Gastroesophageal sphincter (tissue), 2 donors: ENCODE data around the gene FXYD7.
"Not testable (repeated sequence)": the region's sequence is repeated elsewhere in the genome, so short reads cannot be mapped to it uniquely, and the experiment has no call there.

Experiments
- EP300 ChIP-seq: sonication (generic); formaldehyde crosslinking; IDR thresholded peaks from one replicate; pipeline ENCODE4 v1.6.1; 2017; ENCODE audit warnings: antibody characterized with exemption, mild to moderate bottlenecking
- POLR2A ChIP-seq, 2 donors: fragments of 450-650 bp; IDR thresholded peaks; one replicate each; pipeline ENCODE4 v1.6.1; 2017; ENCODE audit warnings: antibody characterized with exemption in 2 of 2, mild to moderate bottlenecking in 2 of 2, moderate library complexity in 1 of 2

DNA sequence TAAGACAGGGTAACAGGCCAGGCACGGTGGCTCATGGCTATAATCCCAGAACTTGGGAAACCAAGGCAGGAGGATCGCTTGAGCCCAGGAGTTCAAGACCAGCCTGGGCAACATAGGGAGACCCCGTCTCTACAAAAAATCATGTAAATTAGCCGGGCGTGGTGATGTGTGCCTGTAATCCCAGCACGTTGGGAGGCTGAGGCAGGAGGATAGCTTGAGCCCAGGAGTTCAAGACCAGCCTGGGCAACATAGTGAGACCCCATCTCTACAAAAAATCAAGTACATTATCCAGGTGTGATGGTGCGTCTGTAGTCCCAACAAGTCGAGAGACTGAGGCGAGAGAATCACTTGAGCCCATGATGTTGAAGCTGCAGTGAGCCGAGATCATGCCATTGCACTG lies 39.4 kb upstream of the FXYD7 start:
- TF ChIP-seq POLR2A (IDR thresholded peaks at IDR 0.05); EP300: not testable (repeated sequence)
